NCI-H2107 (cell line): ENCODE results near the gene TSPAN33.
"Not testable (repeated sequence)": the region's sequence is repeated elsewhere in the genome, so short reads cannot be mapped to it uniquely, and the experiment has no call there.

Experiments used
- DNase-seq: peaks from one replicate; lab custom pipeline; 2025; lab: John Stamatoyannopoulos, UW

Gene TSPAN33

GRCh38 chr7:129170441-129171021 lies 26.0 kb downstream of the TSPAN33 start:
- DNase-seq: no peak

GRCh38 chr7:129173861-129174260 lies 29.4 kb downstream of the TSPAN33 start:
- not testable (repeated sequence) for DNase-seq

- no peak for DNase-seq
These were observed 32.6 kb downstream of the TSPAN33 start for GRCh38 chr7:129176916-129177710.

- DNase-seq: no peak
These were observed 40.6 kb downstream of the TSPAN33 start for GRCh38 chr7:129184981-129185670.

GRCh38 chr7:129186749-129187260 lies 42.3 kb downstream of the TSPAN33 start:
- no peak for DNase-seq

GRCh38 chr7:129187681-129188371 lies 43.3 kb downstream of the TSPAN33 start:
- no peak for DNase-seq

GRCh38 chr7:129188372-129188891 lies 43.9 kb downstream of the TSPAN33 start, which contains the start of gene SMO:
Gene SMO (plus strand): TSS chr7:129188633. CDS start chr7:129189152, 519 bp downstream.
- DNase-seq: peak; percentile 20

GRCh38 chr7:129188892-129189660 lies 44.6 kb downstream of the TSPAN33 start:
- DNase-seq: no peak

GRCh38 chr7:129189661-129190310 lies 45.3 kb downstream of the TSPAN33 start:
- DNase-seq: no peak

GRCh38 chr7:129191272-129191671 lies 46.8 kb downstream of the TSPAN33 start:
- DNase-seq: no peak

- no peak for DNase-seq
These were observed 49.4 kb downstream of the TSPAN33 start for GRCh38 chr7:129193892-129194291.

GRCh38 chr7:129197771-129198170 lies 53.3 kb downstream of the TSPAN33 start:
- no peak for DNase-seq

GRCh38 chr7:129199406-129199805 lies 54.9 kb downstream of the TSPAN33 start:
- DNase-seq: no peak

- no peak for DNase-seq
These were observed 57.7 kb downstream of the TSPAN33 start for GRCh38 chr7:129202058-129202777.

GRCh38 chr7:129203050-129203741 lies 58.7 kb downstream of the TSPAN33 start:
- no peak for DNase-seq

GRCh38 chr7:129205126-129205818 lies 60.8 kb downstream of the TSPAN33 start:
- no peak for DNase-seq

- DNase-seq: no peak
These were observed 61.7 kb downstream of the TSPAN33 start for GRCh38 chr7:129205987-129206785.

- no peak for DNase-seq
These were observed 64.2 kb downstream of the TSPAN33 start for GRCh38 chr7:129208667-129209066.
